Endothelial cell of umbilical vein (primary cell): ENCODE measurements around the gene SETD1A. TPM values are rescaled to one million over a fixed set of nuclear protein-coding genes. Genes with fewer than 3 reads are reported as not detected.

ENCODE experiments used
- BruUV-seq: library from RNA; stranded (reverse); fragments of 400-500 nt; replicated peaks from 2 replicates; lab custom pipeline; 2021; lab: Mats Ljungman, UMichigan
- CTCF ChIA-PET: fragments of 300-600, 350-600 bp; sonication (Branson Sonifier 250); formaldehyde crosslinking; loops from one replicate; lab custom pipeline; 2021; ENCODE audit warnings: antibody characterized with exemption, inconsistent platforms; lab: Charles Lee
- POLR2A ChIA-PET: fragments of 300-600, 350-600 bp; sonication (Branson Sonifier 250); formaldehyde crosslinking; loops from one replicate; lab custom pipeline; 2021; ENCODE audit warnings: antibody characterized with exemption, inconsistent platforms; lab: Charles Lee
- DNase-seq: peaks from one replicate; pipeline ENCODE4 v3.0.0-alpha.2; 2011; ENCODE audit warnings: low read depth, low spot score
- FAIRE-seq: peaks from 2 replicates; lab custom pipeline; 2011; peaks lifted over from hg19 to GRCh38; lab: Jason Lieb, UNC
- H2AFZ ChIP-seq: 2 replicates; pipeline ENCODE4 v1.6.0; 2012; ENCODE audit warnings: low read depth, low read length, control low read depth, inconsistent platforms
- H3K27ac ChIP-seq: 2 replicates; pipeline ENCODE4 v1.5.1; 2011; ENCODE audit warnings: low read depth, mild to moderate bottlenecking, control low read depth, low read length, moderate library complexity; ENCODE audit not compliant: insufficient read depth
- H3K27me3 ChIP-seq, 2 experiments: 2 replicates each; pipeline versions ENCODE4 v1.6.0 to v1.6.1; 2011; ENCODE audit warnings: low read length in 2 of 2, mixed read lengths in 1 of 2; ENCODE audit not compliant: control insufficient read depth in 2 of 2, insufficient read depth in 2 of 2
- H3K36me3 ChIP-seq, 2 experiments: 2 replicates in 1 of 2; 3 replicates in 1 of 2; pipeline ENCODE4 v1.5.1; 2011; ENCODE audit warnings: low read length in 2 of 2, mild to moderate bottlenecking in 1 of 2, moderate library complexity in 1 of 2; ENCODE audit not compliant: control insufficient read depth in 2 of 2, insufficient read depth in 2 of 2; ENCODE audit errors: extremely low read depth in 1 of 2
- H3K4me1 ChIP-seq: 3 replicates; pipeline ENCODE4 v1.5.1; 2011; ENCODE audit warnings: mild to moderate bottlenecking, low read length; ENCODE audit not compliant: control insufficient read depth, insufficient read depth; ENCODE audit errors: extremely low read depth
- H3K4me2 ChIP-seq: 2 replicates; pipeline ENCODE4 v1.6.1; 2011; ENCODE audit warnings: low read length, control low read depth, mixed read lengths; ENCODE audit not compliant: insufficient read depth
- H3K4me3 ChIP-seq, 3 experiments: fragments of 200-600 bp in 1 of 3; sonication (generic), shearing (Covaris generic) in 1 of 3; replicated peaks in 1 of 3; 2 replicates each; pipeline ENCODE4 v1.5.1; 2011 to 2016; ENCODE audit warnings: control low read depth in 3 of 3, low read length in 3 of 3, mild to moderate bottlenecking in 2 of 3, inconsistent platforms in 1 of 3, low read depth in 1 of 3, moderate library complexity in 1 of 3; ENCODE audit not compliant: insufficient read depth in 1 of 3
- H3K79me2 ChIP-seq: 2 replicates; pipeline ENCODE4 v1.6.0; 2012; ENCODE audit warnings: low read length, inconsistent platforms; ENCODE audit not compliant: control insufficient read depth, insufficient read depth
- H3K9ac ChIP-seq: replicated peaks from 2 replicates; pipeline ENCODE3; 2011; ENCODE audit warnings: low read length, control low read depth; ENCODE audit not compliant: insufficient read depth; ENCODE audit errors: extremely low read depth
- H3K9me1 ChIP-seq: replicated peaks from 3 replicates; pipeline ENCODE4 v1.6.0; 2011; ENCODE audit warnings: mild to moderate bottlenecking, low read length; ENCODE audit not compliant: control insufficient read depth, insufficient read depth; ENCODE audit errors: extremely low read depth
- H3K9me3 ChIP-seq: replicated peaks from 2 replicates; pipeline ENCODE4 v1.5.1; 2012; ENCODE audit warnings: low read length, inconsistent platforms; ENCODE audit not compliant: control insufficient read depth, insufficient read depth
- H4K20me1 ChIP-seq: replicated peaks from 2 replicates; pipeline ENCODE3; 2011; ENCODE audit warnings: mild to moderate bottlenecking, low read length; ENCODE audit not compliant: control insufficient read depth, insufficient read depth; ENCODE audit errors: extremely low read depth
- EZH2 ChIP-seq: IDR thresholded peaks from 2 replicates; pipeline ENCODE4 v1.6.1; 2012; ENCODE audit warnings: borderline replicate concordance, low read depth, mild to moderate bottlenecking, moderate library complexity, low read length, inconsistent platforms; ENCODE audit not compliant: severe bottlenecking
- FOS ChIP-seq: IDR thresholded peaks from 2 replicates; pipeline ENCODE4 v1.6.1; 2011; ENCODE audit warnings: mild to moderate bottlenecking, low read length, moderate library complexity, borderline replicate concordance; ENCODE audit not compliant: insufficient read depth
- GATA2 ChIP-seq: IDR thresholded peaks from 2 replicates; pipeline ENCODE4 v1.7.0; 2011; ENCODE audit warnings: low read depth, mild to moderate bottlenecking, moderate library complexity, mixed read lengths, low read length; ENCODE audit not compliant: insufficient read length, insufficient read depth
- JUN ChIP-seq: IDR thresholded peaks from 2 replicates; pipeline ENCODE4 v1.6.1; 2011; ENCODE audit warnings: borderline replicate concordance, low read depth; ENCODE audit not compliant: insufficient read length, insufficient read depth
- MYC ChIP-seq: IDR thresholded peaks from one replicate; pipeline ENCODE4 v1.6.1; 2011; ENCODE audit warnings: mild to moderate bottlenecking, low read depth, low read length
- POLR2A ChIP-seq: IDR thresholded peaks from 2 replicates; pipeline ENCODE4 v1.6.1; 2012; ENCODE audit warnings: low read depth, mild to moderate bottlenecking, control low read depth, low read length
- POLR2AphosphoS5 ChIP-seq: IDR thresholded peaks from 2 replicates; pipeline ENCODE4 v1.6.1; 2012; ENCODE audit warnings: low read depth, mild to moderate bottlenecking, control low read depth, low read length, moderate library complexity; ENCODE audit not compliant: insufficient read depth
- dilution Hi-C: fragments of 300-500 bp; cut with MboI; formaldehyde crosslinking; loops from one replicate; pipeline ENCODE4 v1.15.0; 2019; ENCODE audit warnings: low sequenced_read_pairs; ENCODE audit not compliant: extremely low pct_ligation_motif_present
- intact Hi-C: fragments of 100-400 bp; cut with micrococcal nuclease; formaldehyde crosslinking; loops from one replicate; pipeline ENCODE4 v1.10.0; 2022
- polyA plus RNA-seq, 4 experiments: library from polyadenylated mRNA; depleted of rRNA in 3 of 4; stranded (reverse) in 3 of 4; unstranded in 1 of 4; fragments of >200 nt; gene quantifications; 2 replicates each; pipeline versions ENCODE4 v1.2.1 to v1.2.3, GENCODE V29; 2011 to 2012; ENCODE audit warnings: missing spikeins in 1 of 4
- total RNA-seq: library from RNA; stranded (reverse); gene quantifications from 2 replicates; pipeline ENCODE4 v1.2.3, GENCODE V29; 2021
- TF ChIP-seq, protein P1 (sequence below), 2 donors: IDR thresholded peaks; 1 replicate in 1 of 2; 2 replicates in 1 of 2; pipeline ENCODE4 v1.5.1; 2011; ENCODE audit warnings: low read length in 2 of 2, mild to moderate bottlenecking in 2 of 2, moderate library complexity in 2 of 2, control low read depth in 1 of 2, inconsistent platforms in 1 of 2, low read depth in 1 of 2; ENCODE audit not compliant: insufficient read depth in 1 of 2; ENCODE audit errors: extremely low read depth in 1 of 2
- TF ChIP-seq, protein P2 (sequence below): IDR thresholded peaks from 2 replicates; pipeline ENCODE4 v1.6.1; 2011; ENCODE audit not compliant: insufficient read depth, insufficient read length

Gene SETD1A
- total and polyA plus RNA-seq, 2 donors (not counting 3 experiments of a cell fraction or from before 2014, with no cell fraction given) = 3.5 to 21.3 TPM

- FAIRE-seq (no peak), DNase-seq (no peak)
- TF ChIP-seq GATA2 (no peak), JUN (no peak), FOS (no peak), POLR2A (no peak), EZH2 (no peak), MYC (no peak), POLR2AphosphoS5 (no peak)
- TF ChIP-seq, protein P1, sequence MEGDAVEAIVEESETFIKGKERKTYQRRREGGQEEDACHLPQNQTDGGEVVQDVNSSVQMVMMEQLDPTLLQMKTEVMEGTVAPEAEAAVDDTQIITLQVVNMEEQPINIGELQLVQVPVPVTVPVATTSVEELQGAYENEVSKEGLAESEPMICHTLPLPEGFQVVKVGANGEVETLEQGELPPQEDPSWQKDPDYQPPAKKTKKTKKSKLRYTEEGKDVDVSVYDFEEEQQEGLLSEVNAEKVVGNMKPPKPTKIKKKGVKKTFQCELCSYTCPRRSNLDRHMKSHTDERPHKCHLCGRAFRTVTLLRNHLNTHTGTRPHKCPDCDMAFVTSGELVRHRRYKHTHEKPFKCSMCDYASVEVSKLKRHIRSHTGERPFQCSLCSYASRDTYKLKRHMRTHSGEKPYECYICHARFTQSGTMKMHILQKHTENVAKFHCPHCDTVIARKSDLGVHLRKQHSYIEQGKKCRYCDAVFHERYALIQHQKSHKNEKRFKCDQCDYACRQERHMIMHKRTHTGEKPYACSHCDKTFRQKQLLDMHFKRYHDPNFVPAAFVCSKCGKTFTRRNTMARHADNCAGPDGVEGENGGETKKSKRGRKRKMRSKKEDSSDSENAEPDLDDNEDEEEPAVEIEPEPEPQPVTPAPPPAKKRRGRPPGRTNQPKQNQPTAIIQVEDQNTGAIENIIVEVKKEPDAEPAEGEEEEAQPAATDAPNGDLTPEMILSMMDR (IDR thresholded peaks at IDR 0.05; ENCODE audit: extremely low read depth in 1 of 2, insufficient read depth in 1 of 2, low read depth in 1 of 2, low read length in 2 of 2) = no peak
- TF ChIP-seq, protein P2, sequence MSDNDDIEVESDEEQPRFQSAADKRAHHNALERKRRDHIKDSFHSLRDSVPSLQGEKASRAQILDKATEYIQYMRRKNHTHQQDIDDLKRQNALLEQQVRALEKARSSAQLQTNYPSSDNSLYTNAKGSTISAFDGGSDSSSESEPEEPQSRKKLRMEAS = no peak
- Histone ChIP-seq H3K9ac (no peak overlapping the region), H2AFZ (no peak overlapping the region), H4K20me1 (no peaks in the 10 kb centered on the region), H3K79me2 (no peaks in the 10 kb centered on the region), H3K36me3 (peaks cover 0 to 5% of the 10 kb centered on the region in 2 experiments), H3K9me1 (no peaks in the 10 kb centered on the region), H3K27me3 (no peaks in the 10 kb centered on the region), H3K4me2 (no peak overlapping the region), H3K4me1 (no peaks in the 10 kb centered on the region), H3K27ac (no peak overlapping the region), H3K4me3 (no peak overlapping the region), H3K9me3 (no peaks in the 10 kb centered on the region)
- CTCF ChIA-PET = interaction anchor here (1.1 kb wide), 1 partner anchor 455 kb away, joined by 4 read pairs; the partner anchor contains the start of gene ZNF843
- BruUV-seq = no TSS peak
- POLR2A ChIA-PET = no interaction called here
- intact Hi-C loops (loop anchor here (10.0 kb wide), 1 partner anchor 707 kb away; no protein-coding TSS in a partner anchor), dilution Hi-C loops (no loop called here)
These were observed 30.1 kb downstream of the SETD1A start for GRCh38 chr16:30987581-30988190.
